HG02798 (cell line): ENCODE measurements around the gene BSPH1.
"Not testable (repeated sequence)": the region's sequence is repeated elsewhere in the genome, so short reads cannot be mapped to it uniquely, and the experiment has no call there.

Experiments
- ATAC-seq: cut with Tn5 transposase; IDR thresholded peaks from one replicate; pipeline ENCODE4 v1.9.1; 2021; ENCODE audit warnings: mild to moderate bottlenecking; ENCODE audit not compliant: unreplicated experiment, poor library complexity

Gene BSPH1

GRCh38 chr19:47992070-47992469 lies at the start of gene BSPH1:
Gene BSPH1 (minus strand): TSS chr19:47992170. CDS start chr19:47992081, 89 bp downstream.
- ATAC-seq: no peak

GRCh38 chr19:48036765-48037164 lies 44.8 kb upstream of the BSPH1 start:
- ATAC-seq: no peak

GRCh38 chr19:48033604-48034003 lies 41.6 kb upstream of the BSPH1 start:
- no peak for ATAC-seq

- no peak for ATAC-seq
These were observed 38.1 kb upstream of the BSPH1 start for GRCh38 chr19:48030073-48030472.

GRCh38 chr19:48029431-48029830 lies 37.5 kb upstream of the BSPH1 start:
- no peak for ATAC-seq

- ATAC-seq: no peak
These were observed 33.5 kb upstream of the BSPH1 start for GRCh38 chr19:48025480-48025879.

- no peak for ATAC-seq
These were observed 31.5 kb upstream of the BSPH1 start for GRCh38 chr19:48023518-48023917.

GRCh38 chr19:48023011-48023410 lies 31.0 kb upstream of the BSPH1 start:
- ATAC-seq: no peak

GRCh38 chr19:48020686-48021085 lies 28.7 kb upstream of the BSPH1 start:
- ATAC-seq: no peak

GRCh38 chr19:48010932-48011758 lies 19.2 kb upstream of the BSPH1 start:
- ATAC-seq: no peak

GRCh38 chr19:48006762-48007161 lies 14.8 kb upstream of the BSPH1 start:
- no peak for ATAC-seq

GRCh38 chr19:48004236-48004635 lies 12.3 kb upstream of the BSPH1 start:
- ATAC-seq: no peak

GRCh38 chr19:48000846-48001245 lies 8.9 kb upstream of the BSPH1 start:
- no peak for ATAC-seq

- ATAC-seq: no peak
These were observed 6.8 kb upstream of the BSPH1 start for GRCh38 chr19:47998800-47999199.

- ATAC-seq: no peak
These were observed 4.3 kb upstream of the BSPH1 start for GRCh38 chr19:47996230-47996727.

- no peak for ATAC-seq
These were observed 2.3 kb upstream of the BSPH1 start, which contains the start of gene ELSPBP1 for GRCh38 chr19:47994209-47994802. Gene ELSPBP1 (plus strand): TSS chr19:47994632. CDS start chr19:48008668, 14,036 bp downstream.

- no peak for ATAC-seq
These were observed 670 bp downstream of the BSPH1 start for GRCh38 chr19:47991191-47991808.

GRCh38 chr19:47973529-47973928 lies 18.4 kb downstream of the BSPH1 start:
- no peak for ATAC-seq

GRCh38 chr19:47955936-47956335 lies 36.0 kb downstream of the BSPH1 start:
- not testable (repeated sequence) for ATAC-seq

- ATAC-seq: not testable (repeated sequence)
These were observed 39.8 kb downstream of the BSPH1 start for GRCh38 chr19:47952132-47952531.
